Mesenchymal stem cell (in vitro differentiated cells and primary cell): ENCODE data around the gene MLLT1. TPM values are rescaled to one million over a fixed set of nuclear protein-coding genes. Genes with fewer than 3 reads are reported as not detected.

Source experiments
- DNase-seq: peaks from one replicate; pipeline ENCODE4 v3.0.0-alpha.2; 2013
- H2AFZ ChIP-seq: one replicate; pipeline ENCODE4 v1.6.1; 2013; ENCODE audit warnings: low read depth, mild to moderate bottlenecking, control low read depth, inconsistent platforms, low read length, moderate library complexity
- H2AK5ac ChIP-seq: 2 replicates; pipeline ENCODE4 v1.6.1; 2013; ENCODE audit warnings: low read length, moderate library complexity, mild to moderate bottlenecking, inconsistent platforms; ENCODE audit not compliant: severe bottlenecking
- H2BK120ac ChIP-seq: one replicate; pipeline ENCODE4 v1.6.1; 2013; ENCODE audit warnings: low read depth, mild to moderate bottlenecking, inconsistent platforms, low read length, moderate library complexity
- H2BK12ac ChIP-seq, 2 experiments: one replicate each; pipeline ENCODE4 v1.6.1; 2013; ENCODE audit warnings: inconsistent platforms in 2 of 2, low read length in 2 of 2, mild to moderate bottlenecking in 2 of 2, moderate library complexity in 2 of 2, control low read depth in 1 of 2
- H2BK15ac ChIP-seq: one replicate; pipeline ENCODE4 v1.6.1; 2013; ENCODE audit warnings: mild to moderate bottlenecking, low read depth, inconsistent platforms; ENCODE audit not compliant: poor library complexity, severe bottlenecking
- H2BK5ac ChIP-seq: 2 replicates; pipeline ENCODE4 v1.6.1; 2013; ENCODE audit warnings: low read depth, mild to moderate bottlenecking, low read length, control low read depth, inconsistent platforms; ENCODE audit not compliant: poor library complexity, severe bottlenecking
- H3K14ac ChIP-seq, 2 experiments: one replicate each; pipeline ENCODE4 v1.6.1; 2013; ENCODE audit warnings: inconsistent platforms in 2 of 2, low read length in 2 of 2, control low read depth in 1 of 2, mild to moderate bottlenecking in 1 of 2, moderate library complexity in 1 of 2
- H3K18ac ChIP-seq, 2 experiments: one replicate each; pipeline ENCODE4 v1.6.1; 2013; ENCODE audit warnings: inconsistent platforms in 2 of 2, low read length in 2 of 2, control low read depth in 1 of 2, low read depth in 1 of 2, mild to moderate bottlenecking in 1 of 2
- H3K23ac ChIP-seq, 2 experiments: one replicate each; pipeline ENCODE4 v1.6.1; 2013; ENCODE audit warnings: inconsistent platforms in 2 of 2, low read length in 2 of 2, mild to moderate bottlenecking in 2 of 2, moderate library complexity in 2 of 2, control low read depth in 1 of 2
- H3K27ac ChIP-seq: 2 replicates; pipeline ENCODE4 v1.5.1; 2013; ENCODE audit warnings: mild to moderate bottlenecking, moderate library complexity, low read length, control low read depth, inconsistent platforms; ENCODE audit not compliant: poor library complexity, severe bottlenecking
- H3K27me3 ChIP-seq, 2 experiments: 2 replicates each; pipeline versions ENCODE4 v1.6.1 to v1.7.0; 2013; ENCODE audit warnings: low read length in 2 of 2, mild to moderate bottlenecking in 2 of 2, moderate library complexity in 2 of 2, control low read depth in 1 of 2, inconsistent platforms in 1 of 2; ENCODE audit not compliant: control insufficient read depth in 1 of 2, insufficient read depth in 1 of 2
- H3K36me3 ChIP-seq, 2 experiments: 2 replicates each; pipeline versions ENCODE4 v1.6.1 to v1.7.0; 2013; ENCODE audit warnings: low read length in 2 of 2, control low read depth in 1 of 2, inconsistent platforms in 1 of 2, low read depth in 1 of 2, mild to moderate bottlenecking in 1 of 2; ENCODE audit not compliant: insufficient read depth in 2 of 2, control insufficient read depth in 1 of 2
- H3K4ac ChIP-seq, 2 experiments: one replicate each; pipeline ENCODE4 v1.6.1; 2013; ENCODE audit warnings: inconsistent platforms in 2 of 2, low read length in 2 of 2, mild to moderate bottlenecking in 2 of 2, moderate library complexity in 2 of 2, control low read depth in 1 of 2, low read depth in 1 of 2
- H3K4me1 ChIP-seq: 2 replicates; pipeline ENCODE4 v1.6.1; 2013; ENCODE audit warnings: low read depth, low read length, control low read depth; ENCODE audit not compliant: control insufficient read depth, insufficient read depth
- H3K4me2 ChIP-seq: 2 replicates; pipeline ENCODE4 v1.6.1; 2013; ENCODE audit warnings: low read length, mild to moderate bottlenecking, inconsistent platforms; ENCODE audit not compliant: poor library complexity, severe bottlenecking
- H3K4me3 ChIP-seq, 2 experiments: 2 replicates each; pipeline versions ENCODE4 v1.5.1 to v1.7.0; 2013; ENCODE audit warnings: low read length in 2 of 2, mild to moderate bottlenecking in 2 of 2, control low read depth in 1 of 2, low read depth in 1 of 2; ENCODE audit not compliant: insufficient read depth in 1 of 2
- H3K79me1 ChIP-seq: replicated peaks from 2 replicates; pipeline ENCODE4 v1.6.1; 2013; ENCODE audit warnings: mild to moderate bottlenecking, control low read depth, low read length, inconsistent platforms; ENCODE audit not compliant: poor library complexity, severe bottlenecking
- H3K9ac ChIP-seq: 2 replicates; pipeline ENCODE4 v1.7.0; 2013; ENCODE audit warnings: mild to moderate bottlenecking, low read length, moderate library complexity
- H3K9me3 ChIP-seq: 2 replicates; pipeline ENCODE4 v1.7.0; 2013; ENCODE audit warnings: mild to moderate bottlenecking, low read length; ENCODE audit not compliant: control insufficient read depth
- H4K8ac ChIP-seq: one replicate; pipeline ENCODE4 v1.6.1; 2013; ENCODE audit warnings: inconsistent platforms, mild to moderate bottlenecking, low read length, moderate library complexity
- H4K91ac ChIP-seq: one replicate; pipeline ENCODE4 v1.6.1; 2013; ENCODE audit warnings: mild to moderate bottlenecking, low read length, inconsistent platforms
- WGBS: methylation state at CpG from one replicate; pipeline ENCODE4 v1.1.7; 2013; ENCODE audit warnings: mixed read lengths; 5-methylcytosine and 5-hydroxymethylcytosine counted together
- polyA plus RNA-seq, 2 experiments: library from polyadenylated mRNA; stranded (reverse); fragments of 200-250 nt; gene quantifications; one replicate each; pipeline ENCODE4 v1.2.3, GENCODE V29; 2013

MLLT1 gene, protein sequence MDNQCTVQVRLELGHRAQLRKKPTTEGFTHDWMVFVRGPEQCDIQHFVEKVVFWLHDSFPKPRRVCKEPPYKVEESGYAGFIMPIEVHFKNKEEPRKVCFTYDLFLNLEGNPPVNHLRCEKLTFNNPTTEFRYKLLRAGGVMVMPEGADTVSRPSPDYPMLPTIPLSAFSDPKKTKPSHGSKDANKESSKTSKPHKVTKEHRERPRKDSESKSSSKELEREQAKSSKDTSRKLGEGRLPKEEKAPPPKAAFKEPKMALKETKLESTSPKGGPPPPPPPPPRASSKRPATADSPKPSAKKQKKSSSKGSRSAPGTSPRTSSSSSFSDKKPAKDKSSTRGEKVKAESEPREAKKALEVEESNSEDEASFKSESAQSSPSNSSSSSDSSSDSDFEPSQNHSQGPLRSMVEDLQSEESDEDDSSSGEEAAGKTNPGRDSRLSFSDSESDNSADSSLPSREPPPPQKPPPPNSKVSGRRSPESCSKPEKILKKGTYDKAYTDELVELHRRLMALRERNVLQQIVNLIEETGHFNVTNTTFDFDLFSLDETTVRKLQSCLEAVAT
- 49.5 TPM for polyA plus RNA-seq (2013, experiment 1 of 2)
- polyA plus RNA-seq (2013, experiment 2 of 2) = 48.1 TPM

DNA sequence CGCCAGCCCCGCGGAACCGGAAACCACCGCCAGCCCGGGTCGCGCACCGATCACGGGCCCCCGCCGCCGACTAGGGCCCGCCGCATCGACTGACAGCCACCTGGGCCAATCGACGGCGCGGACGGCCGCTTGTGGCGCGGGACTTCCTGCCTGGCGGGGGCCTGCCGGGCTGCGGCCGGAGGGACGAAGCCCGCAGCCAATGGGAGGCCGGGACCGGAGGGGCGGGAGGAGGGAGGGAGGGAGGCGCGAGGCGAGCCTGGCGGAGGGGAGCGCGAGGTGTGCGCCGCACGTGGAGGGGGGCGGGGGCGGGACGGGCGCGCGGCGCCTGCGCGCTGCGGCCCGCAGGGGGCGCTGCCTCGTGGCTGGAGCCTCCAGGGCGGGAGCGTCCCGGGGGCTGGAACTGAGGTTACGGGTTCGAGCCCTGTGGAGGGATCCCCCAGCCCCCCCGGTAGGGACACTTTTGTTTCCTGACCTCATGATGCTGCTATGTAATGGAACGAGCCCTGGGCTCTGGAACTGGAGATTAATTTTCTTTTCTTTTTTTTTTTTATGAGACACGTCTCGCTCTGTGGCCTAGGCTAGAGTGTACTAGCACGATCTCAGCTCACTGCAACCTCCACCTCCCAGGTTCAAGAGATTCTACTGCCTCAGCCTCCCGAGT is at the start of gene MLLT1:
Gene MLLT1, minus strand, starts transcription at position 45 of the 661 bp plus-strand sequence. CDS start 191 bp downstream, outside the sequence.
- Histone ChIP-seq H2BK120ac (peak within 1 kb of the TSS; percentile 97), H4K91ac (peak within 1 kb of the TSS; percentile 43), H3K18ac (peak within 1 kb of the TSS; percentile 42 to 85), H3K36me3 (peaks cover 4 to 25% of the 10 kb centered on the region in 2 experiments), H3K27ac (no peak within 1 kb of the TSS), H3K9ac (peak within 1 kb of the TSS; percentile 94), H3K4ac (peak within 1 kb of the TSS; percentile 15 to 91), H3K14ac (peak within 1 kb of the TSS in 1 of 2 experiments; percentile 79), H3K23ac (peak within 1 kb of the TSS in 1 of 2 experiments; percentile 53), H2BK12ac (peak within 1 kb of the TSS in 1 of 2 experiments; percentile 91), H3K4me2 (peak within 1 kb of the TSS; percentile 60), H3K27me3 (no peaks in the 10 kb centered on the region), H2AK5ac (no peak within 1 kb of the TSS), H2BK5ac (no peak within 1 kb of the TSS), H4K8ac (peak within 1 kb of the TSS; percentile 46), H3K4me3 (peak within 1 kb of the TSS; percentile 71 to 94), H3K79me1 (peaks cover 15% of the 10 kb centered on the region), H2AFZ (no peak within 1 kb of the TSS), H3K9me3 (no peaks in the 10 kb centered on the region), H3K4me1 (peaks cover 21% of the 10 kb centered on the region), H2BK15ac (peak within 1 kb of the TSS; percentile 71)
- DNase-seq = peak; percentile 97
- WGBS = 7% methylated on average over 59 of the region's 66 CpGs

DNA sequence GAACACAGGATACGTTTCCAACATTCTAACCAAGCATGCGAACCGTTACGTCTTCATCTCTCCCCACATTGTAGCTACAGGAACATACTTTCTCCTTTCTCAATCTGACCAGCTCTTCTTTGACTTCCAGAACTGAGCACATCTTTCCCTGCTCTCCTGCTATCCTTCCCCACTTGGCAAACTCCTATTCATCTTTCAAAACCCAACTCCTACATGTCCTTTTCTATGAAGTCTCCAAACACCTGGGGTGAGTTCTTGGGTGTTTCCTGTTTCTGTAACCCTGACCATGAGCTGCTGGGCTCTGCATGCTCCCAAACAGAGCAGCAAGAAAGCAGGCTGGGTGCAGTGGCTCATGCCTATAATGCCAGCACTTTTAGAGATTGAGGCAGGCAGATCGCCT is 47.0 kb upstream of the MLLT1 start:
- 89% methylated on average over 5 of the region's 5 CpGs for WGBS
- no peak overlapping the region for H3K18ac ChIP-seq
- no peaks in the 10 kb centered on the region for H3K4me1 ChIP-seq
- H2AK5ac ChIP-seq = no peak overlapping the region
- H3K27me3 ChIP-seq = peaks cover 8 to 49% of the 10 kb centered on the region in 2 experiments
- H2BK15ac ChIP-seq = no peak overlapping the region
- no peaks in the 10 kb centered on the region for H3K36me3 ChIP-seq
- no peak overlapping the region for H2BK12ac ChIP-seq
- no peak for DNase-seq
- H3K4me2 ChIP-seq = no peak overlapping the region
- H4K91ac ChIP-seq = no peak overlapping the region
- H3K4me3 ChIP-seq = no peak overlapping the region
- no peak overlapping the region for H2AFZ ChIP-seq
- no peak overlapping the region for H3K4ac ChIP-seq
- H3K9ac ChIP-seq = no peak overlapping the region
- no peaks in the 10 kb centered on the region for H3K79me1 ChIP-seq
- no peak overlapping the region for H3K14ac ChIP-seq
- H4K8ac ChIP-seq = no peak overlapping the region
- no peak overlapping the region for H3K27ac ChIP-seq
- H2BK120ac ChIP-seq = no peak overlapping the region
- H3K9me3 ChIP-seq = no peaks in the 10 kb centered on the region
- no peak overlapping the region for H2BK5ac ChIP-seq
- no peak overlapping the region for H3K23ac ChIP-seq

DNA sequence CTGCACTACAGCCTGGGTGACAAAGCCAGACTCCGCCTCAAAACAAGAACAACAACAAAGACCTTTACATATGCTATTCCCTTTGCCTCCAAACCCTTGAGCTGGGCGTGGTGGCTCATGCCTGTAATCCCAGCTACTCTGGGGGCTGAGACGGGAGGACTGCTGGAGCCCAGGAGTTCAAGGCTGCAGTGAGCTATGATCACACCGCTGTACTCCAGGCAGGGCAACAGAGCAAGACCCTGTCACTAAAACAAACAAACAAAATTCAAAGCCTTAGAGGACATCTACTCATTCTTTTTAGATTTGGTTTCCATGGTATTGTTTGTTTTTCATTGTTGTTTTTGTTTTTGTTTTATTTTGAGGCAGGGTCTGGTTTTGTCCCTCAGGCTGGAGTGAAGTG is 45.8 kb upstream of the MLLT1 start:
- H3K36me3 ChIP-seq = no peaks in the 10 kb centered on the region

DNA sequence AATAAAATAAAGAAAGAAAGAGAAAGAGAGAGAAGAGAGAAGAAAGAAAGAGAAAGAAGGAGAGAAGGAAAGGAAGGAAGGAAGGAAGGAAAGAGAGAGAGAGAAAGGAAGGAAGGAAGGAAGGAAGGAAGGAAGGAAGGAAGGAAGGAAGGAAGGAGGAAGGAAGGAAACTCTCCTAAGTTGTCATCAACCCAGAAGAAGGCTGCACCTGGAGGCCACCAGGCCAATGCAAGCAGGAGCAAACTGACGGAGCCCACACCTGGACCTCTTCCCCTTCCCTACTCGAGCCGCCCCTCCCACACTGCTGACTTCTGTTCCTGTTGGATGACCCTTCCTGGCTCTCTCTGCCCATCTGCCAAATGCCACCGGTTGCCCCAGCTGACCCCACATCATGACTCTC is 45.0 kb upstream of the MLLT1 start:
- Histone ChIP-seq H2AK5ac (no peak overlapping the region), H2BK12ac (no peak overlapping the region), H2BK120ac (no peak overlapping the region), H2AFZ (no peak overlapping the region), H3K27ac (no peak overlapping the region), H3K27me3 (peaks cover 8 to 51% of the 10 kb centered on the region in 2 experiments), H3K79me1 (no peaks in the 10 kb centered on the region), H3K4ac (no peak overlapping the region), H2BK15ac (no peak overlapping the region), H3K9me3 (no peaks in the 10 kb centered on the region), H2BK5ac (no peak overlapping the region), H4K91ac (no peak overlapping the region), H3K4me3 (no peak overlapping the region), H3K36me3 (no peaks in the 10 kb centered on the region), H3K23ac (no peak overlapping the region), H3K9ac (no peak overlapping the region), H3K4me1 (no peaks in the 10 kb centered on the region), H3K4me2 (no peak overlapping the region), H4K8ac (no peak overlapping the region), H3K14ac (no peak overlapping the region), H3K18ac (no peak overlapping the region)
- 83% methylated on average over 4 of the region's 4 CpGs for WGBS
- DNase-seq = no peak

More for the DNA sequence above, 45.8 kb upstream of the MLLT1 start:
- H2BK5ac ChIP-seq = no peak overlapping the region
- no peak overlapping the region for H2BK12ac ChIP-seq
- no peaks in the 10 kb centered on the region for H3K4me1 ChIP-seq
- no peak overlapping the region for H3K4me2 ChIP-seq
- no peak overlapping the region for H4K91ac ChIP-seq
- H3K79me1 ChIP-seq = no peaks in the 10 kb centered on the region
- no peak overlapping the region for H3K4me3 ChIP-seq
- no peak overlapping the region for H4K8ac ChIP-seq
- no peak overlapping the region for H2BK15ac ChIP-seq
- H3K9ac ChIP-seq = no peak overlapping the region
- no peak overlapping the region for H2AK5ac ChIP-seq
- H2BK120ac ChIP-seq = no peak overlapping the region
- no peak overlapping the region for H3K4ac ChIP-seq
- H3K27me3 ChIP-seq = peaks cover 8 to 52% of the 10 kb centered on the region in 2 experiments
- 65% methylated on average over 3 of the region's 4 CpGs for WGBS
- no peak for DNase-seq
- no peaks in the 10 kb centered on the region for H3K9me3 ChIP-seq
- H3K23ac ChIP-seq = no peak overlapping the region
- H3K27ac ChIP-seq = no peak overlapping the region
- H2AFZ ChIP-seq = no peak overlapping the region
- H3K14ac ChIP-seq = no peak overlapping the region
- no peak overlapping the region for H3K18ac ChIP-seq
